Measurements from ENCODE around the gene TNFRSF9. TPM values are rescaled to one million over a fixed set of nuclear protein-coding genes. Genes with fewer than 3 reads are reported as not detected.
"Not testable (repeated sequence)": the region's sequence is repeated elsewhere in the genome, so short reads cannot be mapped to it uniquely, and the experiment has no call there.

The TNFRSF9 gene
- 0.20 and 1.9 TPM in 2 replicates for total RNA-seq

GRCh38 chr1:7940745-7941436, at the start of gene TNFRSF9:
TSS of gene TNFRSF9 (minus strand) at chr1:7940839. CDS start at chr1:7939994, 845 bp downstream.
- no peak for DNase-seq (ENCODE audit: low read depth, low spot score)

- DNase-seq (ENCODE audit: low read depth, low spot score), result no peak
Measured at GRCh38 chr1:7989762-7990428, 49.3 kb upstream of the TNFRSF9 start.

GRCh38 chr1:7988576-7988975, 47.9 kb upstream of the TNFRSF9 start:
- DNase-seq (ENCODE audit: low read depth, low spot score), result no peak

GRCh38 chr1:7987528-7987927, 46.9 kb upstream of the TNFRSF9 start:
- DNase-seq (ENCODE audit: low read depth, low spot score), result no peak

- no peak for DNase-seq (ENCODE audit: low read depth, low spot score)
Measured at GRCh38 chr1:7985851-7986612, 45.4 kb upstream of the TNFRSF9 start.

- no peak for DNase-seq (ENCODE audit: low read depth, low spot score)
Measured at GRCh38 chr1:7984811-7985210, 44.2 kb upstream of the TNFRSF9 start.

- no peak for DNase-seq (ENCODE audit: low read depth, low spot score)
Measured at GRCh38 chr1:7983086-7983778, 42.6 kb upstream of the TNFRSF9 start.

- DNase-seq (ENCODE audit: low read depth, low spot score), result no peak
Measured at GRCh38 chr1:7980984-7981383, 40.3 kb upstream of the TNFRSF9 start.

- DNase-seq (ENCODE audit: low read depth, low spot score), result peak; percentile 44
Measured at GRCh38 chr1:7975212-7975865, 34.7 kb upstream of the TNFRSF9 start.

GRCh38 chr1:7973086-7973485, 32.4 kb upstream of the TNFRSF9 start:
- no peak for DNase-seq (ENCODE audit: low read depth, low spot score)

- no peak for DNase-seq (ENCODE audit: low read depth, low spot score)
Measured at GRCh38 chr1:7972285-7972684, 31.6 kb upstream of the TNFRSF9 start.

- no peak for DNase-seq (ENCODE audit: low read depth, low spot score)
Measured at GRCh38 chr1:7971024-7971423, 30.4 kb upstream of the TNFRSF9 start.

- no peak for DNase-seq (ENCODE audit: low read depth, low spot score)
Measured at GRCh38 chr1:7970246-7970645, 29.6 kb upstream of the TNFRSF9 start.

GRCh38 chr1:7967651-7968050, 27.0 kb upstream of the TNFRSF9 start:
- no peak for DNase-seq (ENCODE audit: low read depth, low spot score)

- DNase-seq (ENCODE audit: low read depth, low spot score), result no peak
Measured at GRCh38 chr1:7967196-7967595, 26.6 kb upstream of the TNFRSF9 start.

GRCh38 chr1:7964476-7964875, 23.8 kb upstream of the TNFRSF9 start:
- DNase-seq (ENCODE audit: low read depth, low spot score), result no peak

GRCh38 chr1:7963841-7964240, 23.2 kb upstream of the TNFRSF9 start:
- not testable (repeated sequence) for DNase-seq (ENCODE audit: low read depth, low spot score)

GRCh38 chr1:7963378-7963730, 22.7 kb upstream of the TNFRSF9 start:
- not testable (repeated sequence) for DNase-seq (ENCODE audit: low read depth, low spot score)

- no peak for DNase-seq (ENCODE audit: low read depth, low spot score)
Measured at GRCh38 chr1:7962636-7963377, 22.2 kb upstream of the TNFRSF9 start.

GRCh38 chr1:7962014-7962335, 21.3 kb upstream of the TNFRSF9 start:
- DNase-seq (ENCODE audit: low read depth, low spot score), result no peak

Measured in pulmonary artery endothelial cell (primary cell).